Measurements from ENCODE around the gene ADAM22. TPM values are rescaled to one million over a fixed set of nuclear protein-coding genes. Genes with fewer than 3 reads are reported as not detected.
A peak's percentile ranks its signal among the peaks of the same experiment; 100 is the strongest.

ADAM22 gene
- total and polyA plus RNA-seq, 12 donors, result 2.3 to 35.0 (median 17.0) TPM

GRCh38 chr7:87926581-87927461 is 7.2 kb upstream of the ADAM22 start:
- H3K4me1 ChIP-seq (replicated peaks in 1 of 2), result no peaks in the 10 kb centered on the region
- no peak for DNase-seq
- TF ChIP-seq POLR2A (IDR thresholded peaks at IDR 0.05) (no peak), CTCF (IDR thresholded peaks at IDR 0.05) (no peak)
- H3K9me3 ChIP-seq (replicated peaks in 1 of 3), result no peaks in the 10 kb centered on the region
- H3K27me3 ChIP-seq, result no peaks in the 10 kb centered on the region
- intact Hi-C loops (cut with DNase I), result no loop called here
- H3K36me3 ChIP-seq (replicated peaks in 1 of 2), result no peaks in the 10 kb centered on the region
- no peak overlapping the region for H3K27ac ChIP-seq
- H3K4me3 ChIP-seq, result no peak overlapping the region
- WGBS, 4 donors, result 56 to 68% (median 61%) methylated on average over 5 to 6 of the region's 6 CpGs

GRCh38 chr7:87933605-87933952 is 472 bp upstream of the ADAM22 start:
- Histone ChIP-seq H3K9me3 (replicated peaks in 1 of 3) (no peaks in the 10 kb centered on the region), H3K27ac (peak overlapping the region in 3 of 5 donors; percentile 67 to 80 (median 73)), H3K27me3 (no peaks in the 10 kb centered on the region), H3K4me1 (replicated peaks in 1 of 2) (peaks cover 10 to 13% of the 10 kb centered on the region in 2 donors), H3K4me3 (peak overlapping the region in 2 of 4 donors; percentile 90 to 92), H3K36me3 (replicated peaks in 1 of 2) (no peaks in the 10 kb centered on the region)
- TF ChIP-seq POLR2A (IDR thresholded peaks at IDR 0.05) (no peak), CTCF (IDR thresholded peaks at IDR 0.05) (no peak)
- intact Hi-C loops (cut with DNase I), result loop anchor here in 1 of 2 donors (10.0 kb wide), 1 partner anchor 181 kb away; no protein-coding TSS in a partner anchor
- DNase-seq, result no peak
- 8 to 13% (median 11%) methylated on average over 9 of the region's 9 CpGs for whole genome bisulfite sequencing, 4 donors

- peak; percentile 20 to 59 (median 40) for DNase-seq
- 1 to 2% (median 2%) methylated on average over 25 to 47 of the region's 47 CpGs for WGBS, 4 donors
- Histone ChIP-seq H3K27ac (peak overlapping the region in 3 of 5 donors; percentile 33 to 73 (median 67)), H3K4me1 (replicated peaks in 1 of 2) (peaks cover 10 to 13% of the 10 kb centered on the region in 2 donors), H3K36me3 (replicated peaks in 1 of 2) (no peaks in the 10 kb centered on the region), H3K4me3 (peak overlapping the region; percentile 4 to 92 (median 86)), H3K9me3 (replicated peaks in 1 of 3) (no peaks in the 10 kb centered on the region), H3K27me3 (no peaks in the 10 kb centered on the region)
- intact Hi-C loops (cut with DNase I), result loop anchor here in 1 of 2 donors (10.0 kb wide), 1 partner anchor 180 kb away; no protein-coding TSS in a partner anchor
- no peak for TF ChIP-seq POLR2A (IDR thresholded peaks at IDR 0.05)
- no peak for TF ChIP-seq CTCF (IDR thresholded peaks at IDR 0.05)
Measured at GRCh38 chr7:87934699-87935383, 790 bp downstream of the ADAM22 start.

- H3K27ac ChIP-seq, result no peak overlapping the region
- H3K4me3 ChIP-seq, result peak overlapping the region in 2 of 4 donors; percentile 90 to 92
- H3K27me3 ChIP-seq, result no peaks in the 10 kb centered on the region
- H3K9me3 ChIP-seq (replicated peaks in 1 of 3), result no peaks in the 10 kb centered on the region
- TF ChIP-seq CTCF (IDR thresholded peaks at IDR 0.05) (no peak), POLR2A (IDR thresholded peaks at IDR 0.05) (no peak)
- DNase-seq, result no peak
- intact Hi-C loops (cut with DNase I), result loop anchor here in 1 of 2 donors (10.0 kb wide), 1 partner anchor 179 kb away; no protein-coding TSS in a partner anchor
- H3K36me3 ChIP-seq (replicated peaks in 1 of 2), result no peaks in the 10 kb centered on the region
- H3K4me1 ChIP-seq (replicated peaks in 1 of 2), result peaks cover 10 to 13% of the 10 kb centered on the region in 2 donors
- 22 to 29% (median 25%) methylated on average over 5 to 8 of the region's 8 CpGs for WGBS, 4 donors
Measured at GRCh38 chr7:87935384-87935706, 1.3 kb downstream of the ADAM22 start.
